Caco-2 (cell line): ENCODE measurements around the gene HK1. TPM values are rescaled to one million over a fixed set of nuclear protein-coding genes. Genes with fewer than 3 reads are reported as not detected.

ENCODE experiments used
- BruUV-seq: library from RNA; stranded (reverse); fragments of 400-500 nt; replicated peaks from 2 replicates; lab custom pipeline; 2021; lab: Mats Ljungman, UMichigan
- CTCF ChIA-PET: fragments of 300-600 bp; sonication (Branson Sonifier 250); formaldehyde crosslinking; loops from one replicate; lab custom pipeline; 2022; ENCODE audit warnings: antibody characterized with exemption; lab: Charles Lee
- POLR2A ChIA-PET: fragments of 300-600 bp; sonication (Branson Sonifier 250); formaldehyde crosslinking; loops from one replicate; lab custom pipeline; 2022; ENCODE audit warnings: antibody characterized with exemption; lab: Charles Lee
- DNase-seq, 2 experiments: peaks; one replicate each; pipeline versions ENCODE4 v3.0.0 to v3.0.0-alpha.2; 2020 to 2022
- H3K27me3 ChIP-seq: replicated peaks from 2 replicates; pipeline ENCODE4 v1.6.0; 2011; ENCODE audit warnings: low read length; ENCODE audit not compliant: control insufficient read depth, insufficient read depth
- H3K36me3 ChIP-seq: 2 replicates; pipeline ENCODE4 v1.5.1; 2011; ENCODE audit warnings: low read length; ENCODE audit not compliant: control insufficient read depth, insufficient read depth
- H3K4me1 ChIP-seq: fragments of 250-450 bp; sonication (Bioruptor Pico); 2 replicates; pipeline ENCODE4 v1.5.1; 2020; ENCODE audit warnings: mild to moderate bottlenecking
- H3K4me3 ChIP-seq: 2 replicates; pipeline ENCODE4 v1.5.1; 2011; ENCODE audit warnings: low read depth, mild to moderate bottlenecking, control low read depth, low read length
- H3K9me3 ChIP-seq: fragments of 250-450 bp; sonication (Bioruptor Pico); 2 replicates; pipeline ENCODE4 v1.5.1; 2020; ENCODE audit warnings: mild to moderate bottlenecking, moderate library complexity
- H3K27ac Mint-ChIP-seq: one replicate; pipeline ENCODE4 v1.8.0; 2022; ENCODE audit warnings: mixed read lengths; ENCODE audit not compliant: unreplicated experiment
- H3K27me3 Mint-ChIP-seq: one replicate; pipeline ENCODE4 v1.8.0; 2022; ENCODE audit warnings: mixed read lengths; ENCODE audit not compliant: insufficient read depth, unreplicated experiment
- H3K36me3 Mint-ChIP-seq: one replicate; pipeline ENCODE4 v1.8.0; 2022; ENCODE audit warnings: mild to moderate bottlenecking, mixed read lengths; ENCODE audit not compliant: insufficient read depth, unreplicated experiment
- H3K4me1 Mint-ChIP-seq: one replicate; pipeline ENCODE4 v1.8.0; 2022; ENCODE audit warnings: low read depth, mixed read lengths; ENCODE audit not compliant: unreplicated experiment
- H3K4me3 Mint-ChIP-seq: one replicate; pipeline ENCODE4 v1.8.0; 2022; ENCODE audit warnings: mild to moderate bottlenecking, moderate library complexity, mixed read lengths; ENCODE audit not compliant: unreplicated experiment
- H3K9me3 Mint-ChIP-seq: one replicate; pipeline ENCODE4 v1.8.0; 2022; ENCODE audit warnings: mixed read lengths; ENCODE audit not compliant: unreplicated experiment
- CTCF ChIP-seq, 2 experiments: fragments of 200-600 bp in 1 of 2; IDR thresholded peaks; 1 replicate in 1 of 2; 2 replicates in 1 of 2; pipeline versions ENCODE4 v1.5.1 to v1.8.0; 2011 to 2022; ENCODE audit warnings: antibody characterized with exemption in 1 of 2, control low read depth in 1 of 2, inconsistent platforms in 1 of 2, low read depth in 1 of 2, low read length in 1 of 2, mild to moderate bottlenecking in 1 of 2, moderate library complexity in 1 of 2; ENCODE audit not compliant: insufficient read depth in 1 of 2, severe bottlenecking in 1 of 2, unreplicated experiment in 1 of 2
- intact Hi-C: fragments of 100-400 bp; cut with micrococcal nuclease; formaldehyde crosslinking; loops from one replicate; pipeline ENCODE4 v1.10.0; 2022; ENCODE audit not compliant: unreplicated experiment
- total RNA-seq: library from RNA; stranded (reverse); gene quantifications from 2 replicates; pipeline ENCODE4 v1.2.3, GENCODE V29; 2022

The HK1 gene
- total RNA-seq, 1 experiment from 2014 or later: 35.4 TPM

- TF ChIP-seq CTCF (IDR thresholded peaks at IDR 0.05; ENCODE audit: insufficient read depth in 1 of 2, low read depth in 1 of 2, low read length in 1 of 2, severe bottlenecking in 1 of 2, unreplicated experiment in 1 of 2): no peak
- Histone ChIP-seq H3K4me3 (no peak overlapping the region), H3K9me3 (no peaks in the 10 kb centered on the region), H3K27me3 (no peaks in the 10 kb centered on the region), H3K36me3 (no peaks in the 10 kb centered on the region), H3K4me1 (no peaks in the 10 kb centered on the region)
- BruUV-seq: no TSS peak
- Mint-ChIP-seq H3K4me3 (no peak overlapping the region), H3K9me3 (no peaks in the 10 kb centered on the region), H3K27ac (no peak overlapping the region), H3K27me3 (no peaks in the 10 kb centered on the region), H3K36me3 (no peaks in the 10 kb centered on the region), H3K4me1 (no peaks in the 10 kb centered on the region)
- ChIA-PET POLR2A (interaction anchor here (0.6 to 0.7 kb wide), 2 partner anchors 13 to 777 kb away, joined by 3 to 10 read pairs; no protein-coding TSS in a partner anchor), CTCF (interaction anchor here (1.3 to 2.0 kb wide), 2 partner anchors 150 to 165 kb away, joined by 4 to 5 read pairs; no protein-coding TSS in a partner anchor)
- DNase-seq: no peak
- intact Hi-C loops: no loop called here
Measured at GRCh38 chr10:69242852-69243212, 35.5 kb upstream of the HK1 start.

GRCh38 chr10:69243817-69244216, 34.5 kb upstream of the HK1 start:
- H3K4me3 Mint-ChIP-seq: no peak overlapping the region
- ChIA-PET CTCF (interaction anchor here (2.0 kb wide), 1 partner anchor 149 kb away, joined by 4 read pairs; no protein-coding TSS in a partner anchor), POLR2A (no interaction called here)
- no peaks in the 10 kb centered on the region for H3K4me1 Mint-ChIP-seq
- no peaks in the 10 kb centered on the region for H3K9me3 Mint-ChIP-seq
- no peak overlapping the region for H3K27ac Mint-ChIP-seq
- H3K36me3 Mint-ChIP-seq: no peaks in the 10 kb centered on the region
- Histone ChIP-seq H3K4me3 (no peak overlapping the region), H3K4me1 (no peaks in the 10 kb centered on the region), H3K27me3 (no peaks in the 10 kb centered on the region), H3K36me3 (no peaks in the 10 kb centered on the region), H3K9me3 (no peaks in the 10 kb centered on the region)
- intact Hi-C loops: no loop called here
- DNase-seq: no peak
- no peaks in the 10 kb centered on the region for H3K27me3 Mint-ChIP-seq
- no peak for TF ChIP-seq CTCF (IDR thresholded peaks at IDR 0.05; ENCODE audit: insufficient read depth in 1 of 2, low read depth in 1 of 2, low read length in 1 of 2, severe bottlenecking in 1 of 2, unreplicated experiment in 1 of 2)
- no TSS peak for BruUV-seq

GRCh38 chr10:69246036-69246435, 32.3 kb upstream of the HK1 start:
- H3K27me3 ChIP-seq: no peaks in the 10 kb centered on the region
- intact Hi-C loops: no loop called here
- H3K9me3 Mint-ChIP-seq: peaks cover 8% of the 10 kb centered on the region
- H3K9me3 ChIP-seq: no peaks in the 10 kb centered on the region
- H3K4me1 Mint-ChIP-seq: no peaks in the 10 kb centered on the region
- no peak for TF ChIP-seq CTCF (IDR thresholded peaks at IDR 0.05; ENCODE audit: insufficient read depth in 1 of 2, low read depth in 1 of 2, low read length in 1 of 2, severe bottlenecking in 1 of 2, unreplicated experiment in 1 of 2)
- no TSS peak for BruUV-seq
- CTCF ChIA-PET: interaction anchor here (0.6 kb wide), 1 partner anchor 383 kb away, joined by 3 read pairs; no protein-coding TSS in a partner anchor
- H3K36me3 ChIP-seq: no peaks in the 10 kb centered on the region
- no peaks in the 10 kb centered on the region for H3K4me1 ChIP-seq
- H3K4me3 ChIP-seq: no peak overlapping the region
- no peak overlapping the region for H3K4me3 Mint-ChIP-seq
- H3K27me3 Mint-ChIP-seq: no peaks in the 10 kb centered on the region
- no peaks in the 10 kb centered on the region for H3K36me3 Mint-ChIP-seq
- no peak overlapping the region for H3K27ac Mint-ChIP-seq
- DNase-seq: no peak
- POLR2A ChIA-PET: no interaction called here
